Body of pancreas (tissue), 4 donors: Measurements from ENCODE around the gene OR10P1.

Experiments
- POLR2A ChIP-seq, 3 donors: fragments of 450-650 bp; IDR thresholded peaks; one replicate each; pipeline ENCODE4 v1.6.1; 2016; ENCODE audit warnings: antibody characterized with exemption in 3 of 3, mild to moderate bottlenecking in 2 of 3
- TF ChIP-seq, protein P1 (sequence below), 7 experiments: fragments of 450-650 bp in 4 of 7; fragments of 200-600 bp in 3 of 7; sonication (generic) in 3 of 7; IDR thresholded peaks; one replicate each; pipeline ENCODE4 v1.5.1; 2016 to 2019; ENCODE audit warnings: antibody characterized with exemption in 7 of 7

- TF ChIP-seq, protein P1, sequence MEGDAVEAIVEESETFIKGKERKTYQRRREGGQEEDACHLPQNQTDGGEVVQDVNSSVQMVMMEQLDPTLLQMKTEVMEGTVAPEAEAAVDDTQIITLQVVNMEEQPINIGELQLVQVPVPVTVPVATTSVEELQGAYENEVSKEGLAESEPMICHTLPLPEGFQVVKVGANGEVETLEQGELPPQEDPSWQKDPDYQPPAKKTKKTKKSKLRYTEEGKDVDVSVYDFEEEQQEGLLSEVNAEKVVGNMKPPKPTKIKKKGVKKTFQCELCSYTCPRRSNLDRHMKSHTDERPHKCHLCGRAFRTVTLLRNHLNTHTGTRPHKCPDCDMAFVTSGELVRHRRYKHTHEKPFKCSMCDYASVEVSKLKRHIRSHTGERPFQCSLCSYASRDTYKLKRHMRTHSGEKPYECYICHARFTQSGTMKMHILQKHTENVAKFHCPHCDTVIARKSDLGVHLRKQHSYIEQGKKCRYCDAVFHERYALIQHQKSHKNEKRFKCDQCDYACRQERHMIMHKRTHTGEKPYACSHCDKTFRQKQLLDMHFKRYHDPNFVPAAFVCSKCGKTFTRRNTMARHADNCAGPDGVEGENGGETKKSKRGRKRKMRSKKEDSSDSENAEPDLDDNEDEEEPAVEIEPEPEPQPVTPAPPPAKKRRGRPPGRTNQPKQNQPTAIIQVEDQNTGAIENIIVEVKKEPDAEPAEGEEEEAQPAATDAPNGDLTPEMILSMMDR (IDR thresholded peaks at IDR 0.05): no peak
- TF ChIP-seq POLR2A (IDR thresholded peaks at IDR 0.05): no peak
Observed at GRCh38 chr12:55642267-55642666, 5.6 kb downstream of the OR10P1 start.
